Germinal center (tissue), 1 donor: ENCODE data around the gene PLCG1.

Source experiments
- DNase-seq: peaks from one replicate; pipeline ENCODE4 v3.0.0; 2012; ENCODE audit warnings: mixed read lengths, low spot score

Gene PLCG1

GRCh38 chr20:41214666-41215065 lies 77.3 kb downstream of the PLCG1 start:
- DNase-seq, result no peak

GRCh38 chr20:41217422-41217821 lies 80.1 kb downstream of the PLCG1 start:
- DNase-seq, result no peak

- DNase-seq, result no peak
These were observed 81.1 kb downstream of the PLCG1 start for GRCh38 chr20:41218466-41218865.

- DNase-seq, result no peak
These were observed 82.5 kb downstream of the PLCG1 start for GRCh38 chr20:41219824-41220223.

GRCh38 chr20:41221614-41222218 lies 84.4 kb downstream of the PLCG1 start:
- no peak for DNase-seq

- DNase-seq, result no peak
These were observed 85.0 kb downstream of the PLCG1 start for GRCh38 chr20:41222296-41222695.

GRCh38 chr20:41222703-41223102 lies 85.4 kb downstream of the PLCG1 start:
- DNase-seq, result no peak

GRCh38 chr20:41223112-41223511 lies 85.8 kb downstream of the PLCG1 start:
- no peak for DNase-seq

GRCh38 chr20:41224281-41224680 lies 86.9 kb downstream of the PLCG1 start:
- no peak for DNase-seq

GRCh38 chr20:41225091-41225490 lies 87.7 kb downstream of the PLCG1 start:
- DNase-seq, result no peak

GRCh38 chr20:41226426-41226825 lies 89.1 kb downstream of the PLCG1 start:
- DNase-seq, result no peak
